PC-9 (cell line): Measurements from ENCODE around the gene ZBTB7C. TPM values are rescaled to one million over a fixed set of nuclear protein-coding genes. Genes with fewer than 3 reads are reported as not detected.
A peak's percentile ranks its signal among the peaks of the same experiment; 100 is the strongest.

Source experiments
- BruUV-seq: library from RNA; stranded (reverse); fragments of 400-500 nt; replicated peaks from 2 replicates; lab custom pipeline; 2021; lab: Mats Ljungman, UMichigan
- CTCF ChIA-PET: fragments of 300-600 bp; sonication (Branson Sonifier 250); formaldehyde crosslinking; loops from one replicate; lab custom pipeline; 2022; ENCODE audit warnings: antibody characterized with exemption; lab: Charles Lee
- POLR2A ChIA-PET: fragments of 300-600 bp; sonication (Branson Sonifier 250); formaldehyde crosslinking; loops from one replicate; lab custom pipeline; 2022; ENCODE audit warnings: antibody characterized with exemption; ENCODE audit not compliant: unreplicated experiment; lab: Charles Lee
- DNase-seq, 2 experiments: peaks; one replicate each; pipeline versions ENCODE4 v3.0.0 to v3.0.0-alpha.2; 2015 to 2022; ENCODE audit warnings: mixed read lengths in 1 of 2
- H2AFZ ChIP-seq: fragments of 200-600 bp; sonication (generic); 2 replicates; pipeline ENCODE4 v1.8.1; 2017; ENCODE audit warnings: antibody characterized with exemption
- H3F3A ChIP-seq: fragments of 200-600 bp; sonication (generic); 2 replicates; pipeline ENCODE4 v1.8.1; 2017; ENCODE audit warnings: antibody characterized with exemption, mild to moderate bottlenecking, low read depth; ENCODE audit not compliant: insufficient read depth
- H3K27ac ChIP-seq: fragments of 200-600 bp; sonication (generic); 2 replicates; pipeline ENCODE4 v1.6.1; 2016; ENCODE audit warnings: mixed run types
- H3K27me3 ChIP-seq: fragments of 200-600 bp; sonication (generic); 2 replicates; pipeline ENCODE4 v1.6.1; 2016; ENCODE audit warnings: low read depth, mixed run types; ENCODE audit not compliant: insufficient read depth
- H3K36me3 ChIP-seq: fragments of 200-600 bp; sonication (generic); 2 replicates; pipeline ENCODE4 v1.6.1; 2016; ENCODE audit warnings: low read depth, mixed run types
- H3K4me1 ChIP-seq: fragments of 200-600 bp; sonication (generic); replicated peaks from 2 replicates; pipeline ENCODE4 v1.6.1; 2016; ENCODE audit warnings: mixed run types; ENCODE audit not compliant: insufficient read depth
- H3K4me2 ChIP-seq: fragments of 200-600 bp; sonication (generic); 2 replicates; pipeline ENCODE4 v1.6.1; 2017; ENCODE audit warnings: mixed run types
- H3K4me3 ChIP-seq: fragments of 200-600 bp; sonication (generic); 2 replicates; pipeline ENCODE4 v1.6.1; 2016; ENCODE audit warnings: mixed run types
- H3K79me2 ChIP-seq: fragments of 200-600 bp; sonication (generic); 2 replicates; pipeline ENCODE4 v1.6.1; 2017; ENCODE audit warnings: low read depth, mixed run types
- H3K9me2 ChIP-seq: fragments of 200-600 bp; sonication (generic); 2 replicates; pipeline ENCODE4 v1.8.1; 2017; ENCODE audit warnings: mild to moderate bottlenecking; ENCODE audit not compliant: insufficient read depth
- H3K9me3 ChIP-seq: fragments of 200-600 bp; sonication (generic); 2 replicates; pipeline ENCODE4 v1.8.1; 2016; ENCODE audit warnings: low read depth; ENCODE audit not compliant: insufficient read depth
- H4K20me1 ChIP-seq: fragments of 200-600 bp; sonication (generic); 2 replicates; pipeline ENCODE4 v1.8.1; 2017; ENCODE audit not compliant: insufficient read depth
- EZH2 ChIP-seq: fragments of 200-600 bp; sonication (generic); IDR thresholded peaks from 2 replicates; pipeline ENCODE4 v1.8.0; 2017; ENCODE audit warnings: antibody characterized with exemption, low read depth
- intact Hi-C: fragments of 100-400 bp; cut with micrococcal nuclease; formaldehyde crosslinking; loops from one replicate; pipeline ENCODE4 v1.10.0; 2022; ENCODE audit not compliant: unreplicated experiment
- total RNA-seq: library from RNA; stranded (reverse); gene quantifications from 2 replicates; pipeline ENCODE4 v1.2.3, GENCODE V29; 2021
- TF ChIP-seq, protein P1 (sequence below): fragments of 200-600 bp; sonication (generic); conservative IDR thresholded peaks from 2 replicates; pipeline ENCODE4 v1.6.1; 2017; ENCODE audit warnings: mixed run types, antibody characterized with exemption, mild to moderate bottlenecking, moderate library complexity

ZBTB7C gene
- total RNA-seq, 1 experiment from 2014 or later = not detected

DNA sequence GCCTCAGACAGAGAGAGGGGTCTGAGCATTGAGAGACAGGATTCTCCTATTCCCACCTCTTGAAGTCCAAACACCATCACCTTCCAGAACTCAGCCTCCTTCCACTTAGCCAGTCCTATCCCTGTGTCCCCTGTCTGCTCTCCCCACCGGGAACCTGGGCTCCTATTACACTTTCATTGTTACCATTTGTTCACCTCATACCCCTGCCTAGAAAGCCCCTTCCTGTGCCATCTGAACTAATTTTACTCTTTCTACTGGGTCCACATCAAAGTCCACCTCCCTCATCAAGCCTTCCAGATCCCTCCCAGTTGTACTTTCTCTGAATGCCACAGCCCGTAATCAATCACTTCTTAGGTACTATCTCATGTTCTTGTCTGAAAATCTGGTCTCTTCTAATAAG, 220.6 kb downstream of the ZBTB7C start:
- Histone ChIP-seq H3K4me3 (no peak overlapping the region), H3K36me3 (no peaks in the 10 kb centered on the region), H3K4me1 (peaks cover 4% of the 10 kb centered on the region; the same call in 1 of the 2 replicates), H4K20me1 (no peaks in the 10 kb centered on the region), H2AFZ (no peak overlapping the region), H3K9me2 (no peaks in the 10 kb centered on the region), H3F3A (no peaks in the 10 kb centered on the region), H3K79me2 (no peaks in the 10 kb centered on the region), H3K27ac (no peak overlapping the region), H3K4me2 (no peak overlapping the region), H3K9me3 (no peaks in the 10 kb centered on the region), H3K27me3 (peaks cover 12% of the 10 kb centered on the region; the same call in 1 of the 2 replicates)
- BruUV-seq = no TSS peak
- CTCF ChIA-PET = no interaction called here
- POLR2A ChIA-PET = no interaction called here
- TF ChIP-seq, protein P1, sequence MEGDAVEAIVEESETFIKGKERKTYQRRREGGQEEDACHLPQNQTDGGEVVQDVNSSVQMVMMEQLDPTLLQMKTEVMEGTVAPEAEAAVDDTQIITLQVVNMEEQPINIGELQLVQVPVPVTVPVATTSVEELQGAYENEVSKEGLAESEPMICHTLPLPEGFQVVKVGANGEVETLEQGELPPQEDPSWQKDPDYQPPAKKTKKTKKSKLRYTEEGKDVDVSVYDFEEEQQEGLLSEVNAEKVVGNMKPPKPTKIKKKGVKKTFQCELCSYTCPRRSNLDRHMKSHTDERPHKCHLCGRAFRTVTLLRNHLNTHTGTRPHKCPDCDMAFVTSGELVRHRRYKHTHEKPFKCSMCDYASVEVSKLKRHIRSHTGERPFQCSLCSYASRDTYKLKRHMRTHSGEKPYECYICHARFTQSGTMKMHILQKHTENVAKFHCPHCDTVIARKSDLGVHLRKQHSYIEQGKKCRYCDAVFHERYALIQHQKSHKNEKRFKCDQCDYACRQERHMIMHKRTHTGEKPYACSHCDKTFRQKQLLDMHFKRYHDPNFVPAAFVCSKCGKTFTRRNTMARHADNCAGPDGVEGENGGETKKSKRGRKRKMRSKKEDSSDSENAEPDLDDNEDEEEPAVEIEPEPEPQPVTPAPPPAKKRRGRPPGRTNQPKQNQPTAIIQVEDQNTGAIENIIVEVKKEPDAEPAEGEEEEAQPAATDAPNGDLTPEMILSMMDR = no peak
- intact Hi-C loops = no loop called here
- no peak for DNase-seq

DNA sequence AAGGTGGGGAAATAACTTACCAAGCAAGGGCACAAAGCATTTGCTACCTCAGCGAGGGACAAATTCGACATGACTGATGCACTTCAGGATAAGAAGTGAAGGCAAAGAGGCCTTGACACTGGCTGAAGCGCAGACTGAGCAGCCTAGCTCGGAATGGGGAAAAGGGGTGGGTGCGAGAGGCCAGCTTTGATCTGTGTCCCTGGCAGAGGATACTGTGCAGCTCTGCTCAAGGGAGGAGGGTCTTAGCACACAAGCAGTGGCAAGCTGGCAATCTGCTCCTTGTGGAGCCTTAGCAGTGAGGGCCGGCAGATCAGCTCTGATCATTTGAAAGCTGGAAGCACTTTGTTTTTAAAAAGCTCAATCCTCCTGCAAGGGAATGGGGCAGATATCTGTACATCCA, 222.3 kb downstream of the ZBTB7C start:
- intact Hi-C loops = no loop called here
- Histone ChIP-seq H3K27me3 (peaks cover 18% of the 10 kb centered on the region; the same call in 1 of the 2 replicates), H3K9me2 (no peaks in the 10 kb centered on the region), H2AFZ (no peak overlapping the region), H4K20me1 (no peaks in the 10 kb centered on the region), H3K4me2 (no peak overlapping the region), H3F3A (no peaks in the 10 kb centered on the region), H3K79me2 (no peaks in the 10 kb centered on the region), H3K9me3 (no peaks in the 10 kb centered on the region), H3K4me3 (no peak overlapping the region), H3K36me3 (no peaks in the 10 kb centered on the region), H3K4me1 (peaks cover 4% of the 10 kb centered on the region; the same call in 1 of the 2 replicates), H3K27ac (no peak overlapping the region)
- no TSS peak for BruUV-seq
- TF ChIP-seq, protein P1 = no peak
- TF ChIP-seq EZH2 = no peak
- POLR2A ChIA-PET = no interaction called here
- DNase-seq = no peak
- CTCF ChIA-PET = no interaction called here

DNA sequence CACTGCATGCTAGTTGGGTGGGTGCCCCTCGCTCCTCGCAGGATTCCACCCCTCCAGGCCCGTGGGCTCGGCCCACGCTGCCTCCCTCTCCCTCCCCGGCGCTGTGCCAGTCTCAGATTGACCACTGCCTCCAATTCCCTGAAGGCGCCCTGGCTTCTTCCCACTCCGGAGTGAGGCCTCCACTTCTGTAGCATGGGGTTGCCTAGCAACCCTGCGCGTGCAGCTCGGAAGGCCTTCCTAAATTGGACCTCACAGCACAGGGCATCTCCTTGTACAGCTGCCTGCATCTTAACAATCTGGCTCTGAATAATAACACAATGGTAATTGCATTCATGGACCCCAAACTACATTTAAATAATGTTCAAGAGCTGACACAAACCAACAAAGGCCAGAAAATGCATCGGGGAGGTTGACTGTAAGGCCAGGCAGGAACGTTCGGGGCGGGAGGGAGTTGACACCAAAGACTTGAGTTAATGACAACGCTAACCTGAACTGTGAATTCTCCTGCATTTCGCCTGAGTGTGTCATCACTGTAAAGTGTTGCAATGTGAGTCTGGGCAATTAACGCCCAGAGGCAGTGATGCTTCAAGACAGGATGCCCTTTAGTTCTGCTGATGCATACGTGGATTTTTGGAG, 222.9 kb downstream of the ZBTB7C start:
- Histone ChIP-seq H3K4me2 (no peak overlapping the region), H3K27me3 (peaks cover 18% of the 10 kb centered on the region; the same call in 1 of the 2 replicates), H3K4me1 (peaks cover 4% of the 10 kb centered on the region; the same call in 1 of the 2 replicates), H2AFZ (no peak overlapping the region), H3K9me2 (no peaks in the 10 kb centered on the region), H3K9me3 (no peaks in the 10 kb centered on the region), H3K4me3 (no peak overlapping the region), H3K79me2 (no peaks in the 10 kb centered on the region), H3F3A (no peaks in the 10 kb centered on the region), H3K27ac (no peak overlapping the region), H4K20me1 (no peaks in the 10 kb centered on the region), H3K36me3 (no peaks in the 10 kb centered on the region)
- ChIA-PET POLR2A (no interaction called here), CTCF (no interaction called here)
- DNase-seq = peak in 1 of 2 experiments; percentile 83
- intact Hi-C loops = no loop called here
- TF ChIP-seq EZH2 = no peak
- TF ChIP-seq, protein P1 = no peak
- BruUV-seq = no TSS peak
